ENCODE data around the gene BPIFB2. TPM values are rescaled to one million over a fixed set of nuclear protein-coding genes. Genes with fewer than 3 reads are reported as not detected.

The BPIFB2 gene
- total RNA-seq, 1 experiment from 2014 or later: not detected

DNA sequence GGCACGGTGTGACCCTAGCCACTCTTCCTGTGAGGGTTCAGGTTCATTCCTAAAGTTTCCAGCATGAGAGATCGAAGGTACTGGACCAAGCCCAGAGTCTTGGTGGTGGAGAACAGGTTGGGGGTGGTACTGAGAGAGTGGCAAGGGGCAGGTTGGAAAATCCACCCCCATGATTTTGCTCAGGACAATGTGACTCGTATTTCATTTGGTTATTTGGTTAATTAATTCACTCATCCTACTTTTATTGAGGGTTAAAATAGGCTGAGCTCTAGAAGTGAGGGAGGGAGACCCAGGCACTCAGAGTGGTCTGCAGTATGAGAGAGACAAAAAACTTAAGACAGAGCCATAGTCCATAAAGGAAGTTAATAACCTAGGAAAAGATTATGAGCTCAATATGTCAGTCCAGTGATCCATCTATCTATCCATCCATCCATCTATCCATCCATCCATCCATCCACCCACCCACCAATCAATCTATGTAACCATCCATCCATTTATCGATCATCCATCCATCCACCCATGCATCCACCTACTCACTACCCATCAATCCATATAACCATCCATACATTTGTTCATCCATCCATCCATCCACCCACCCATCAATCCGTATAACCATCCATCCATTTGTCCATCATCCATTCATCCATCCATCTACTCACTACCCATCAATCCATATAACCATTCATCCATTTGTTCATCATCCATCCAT lies 17.3 kb downstream of the BPIFB2 start:
- no peak for DNase-seq (ENCODE audit: low read depth, low spot score)
- in situ Hi-C loops (cut with HindIII; ENCODE audit: low pct_unique_long_range_greater_than_20kb, low sequenced_read_pairs): no loop called here

DNA sequence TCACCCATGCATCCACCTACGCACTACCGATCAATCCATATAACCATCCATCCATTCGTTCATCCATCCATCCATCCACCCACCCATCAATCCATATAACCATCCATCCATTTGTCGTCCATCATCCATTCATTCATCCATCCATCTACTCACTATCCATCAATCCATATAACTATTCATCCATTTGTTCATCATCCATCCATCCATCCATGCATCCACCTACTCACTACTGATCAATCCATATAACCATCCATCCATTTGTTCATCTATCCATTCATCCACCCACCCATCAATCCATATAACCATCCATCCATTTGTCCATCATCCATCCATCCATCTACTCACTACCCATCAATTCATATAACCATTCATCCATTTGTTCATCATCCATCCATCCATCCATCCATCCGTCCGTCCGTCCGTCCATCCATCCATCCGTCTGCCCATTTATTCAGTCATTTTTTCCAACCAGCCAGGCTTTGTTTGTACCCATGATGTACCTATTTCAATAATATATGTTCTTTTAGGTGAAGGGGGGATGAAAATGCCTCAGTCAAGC lies 17.9 kb downstream of the BPIFB2 start:
- in situ Hi-C loops (cut with HindIII; ENCODE audit: low pct_unique_long_range_greater_than_20kb, low sequenced_read_pairs): no loop called here
- DNase-seq (ENCODE audit: low read depth, low spot score): no peak

DNA sequence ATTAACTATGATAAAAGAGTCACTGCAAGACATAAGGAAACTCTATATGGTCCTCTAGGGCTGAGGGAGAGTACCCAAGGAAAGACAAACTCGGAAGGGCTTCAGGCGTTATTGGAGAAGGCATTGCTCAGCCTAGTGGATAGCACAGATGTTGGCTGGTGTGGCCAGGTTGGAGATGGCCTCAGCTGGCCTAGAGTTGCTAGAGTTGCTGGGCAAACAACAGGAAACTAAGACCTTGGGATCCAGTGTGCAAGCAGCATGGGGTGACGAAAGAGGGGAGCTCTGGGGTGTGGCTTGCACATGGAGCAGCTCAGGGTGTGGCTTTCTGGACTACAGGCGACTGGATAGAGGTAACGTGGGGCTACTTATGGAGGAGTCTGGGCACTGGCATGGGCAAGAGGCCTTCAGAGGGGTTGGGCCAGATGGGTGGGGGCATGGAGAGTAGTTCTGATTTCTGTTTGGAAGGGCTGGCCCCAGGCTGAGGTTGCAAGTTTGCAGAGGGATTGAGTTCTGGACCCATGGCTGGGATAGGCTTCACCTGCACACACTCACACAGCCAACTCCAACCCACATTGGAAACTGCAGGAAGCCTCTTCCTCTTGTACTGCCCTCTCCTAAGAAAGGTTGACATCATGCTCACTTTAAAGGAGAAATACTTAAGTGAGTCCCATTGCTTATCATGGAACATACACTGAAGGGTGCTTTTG lies 18.7 kb downstream of the BPIFB2 start:
- DNase-seq (ENCODE audit: low read depth, low spot score): no peak
- in situ Hi-C loops (cut with HindIII; ENCODE audit: low pct_unique_long_range_greater_than_20kb, low sequenced_read_pairs): no loop called here

DNA sequence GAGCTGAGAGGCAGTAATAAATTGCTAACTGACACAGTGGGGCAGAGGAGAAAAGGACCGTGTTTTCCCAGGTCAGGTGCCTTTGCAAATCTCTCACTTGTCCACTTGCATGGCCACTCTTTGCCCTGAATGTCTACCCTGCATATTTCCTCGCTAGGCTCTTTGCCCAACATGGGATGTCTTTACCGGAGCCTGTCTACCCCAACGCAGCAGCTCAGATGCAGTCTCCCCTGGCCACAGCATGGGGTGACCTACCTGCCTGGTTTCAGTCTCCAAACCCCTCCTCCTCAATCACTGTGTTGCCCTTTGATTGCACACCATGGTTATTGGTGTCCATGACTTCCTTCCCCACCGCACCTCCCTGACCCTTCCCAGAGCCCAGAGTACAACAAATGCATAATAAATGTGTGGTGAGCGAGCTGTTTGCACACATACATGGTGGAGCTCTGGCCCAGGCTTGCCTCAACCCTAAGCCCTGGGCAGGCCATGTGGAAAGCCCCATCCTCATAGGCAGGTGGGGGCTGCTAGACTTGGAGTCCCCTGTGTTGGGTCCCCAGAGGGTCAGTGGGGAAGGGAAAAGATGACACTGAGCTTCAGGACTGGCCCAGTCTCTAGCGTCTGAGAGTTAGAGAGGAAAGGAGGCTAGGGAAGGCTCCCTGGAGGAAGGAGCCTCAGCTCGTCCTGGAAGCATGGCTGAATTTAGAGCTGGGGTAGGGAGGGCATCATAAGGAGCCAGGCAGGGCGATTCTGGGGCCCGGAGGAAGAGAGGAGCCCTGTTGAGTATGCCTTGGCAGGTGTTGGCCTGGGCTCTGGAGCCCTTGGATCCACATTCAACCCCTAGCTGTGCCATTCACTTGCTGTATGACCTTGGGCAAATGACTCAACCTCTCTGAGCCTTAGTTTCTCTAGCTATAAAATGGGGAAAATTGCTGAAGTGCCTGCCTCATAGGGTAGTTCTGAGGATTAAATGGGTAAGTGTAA lies 19.6 kb downstream of the BPIFB2 start:
- DNase-seq (ENCODE audit: low read depth, low spot score): no peak
- in situ Hi-C loops (cut with HindIII; ENCODE audit: low pct_unique_long_range_greater_than_20kb, low sequenced_read_pairs): no loop called here

DNA sequence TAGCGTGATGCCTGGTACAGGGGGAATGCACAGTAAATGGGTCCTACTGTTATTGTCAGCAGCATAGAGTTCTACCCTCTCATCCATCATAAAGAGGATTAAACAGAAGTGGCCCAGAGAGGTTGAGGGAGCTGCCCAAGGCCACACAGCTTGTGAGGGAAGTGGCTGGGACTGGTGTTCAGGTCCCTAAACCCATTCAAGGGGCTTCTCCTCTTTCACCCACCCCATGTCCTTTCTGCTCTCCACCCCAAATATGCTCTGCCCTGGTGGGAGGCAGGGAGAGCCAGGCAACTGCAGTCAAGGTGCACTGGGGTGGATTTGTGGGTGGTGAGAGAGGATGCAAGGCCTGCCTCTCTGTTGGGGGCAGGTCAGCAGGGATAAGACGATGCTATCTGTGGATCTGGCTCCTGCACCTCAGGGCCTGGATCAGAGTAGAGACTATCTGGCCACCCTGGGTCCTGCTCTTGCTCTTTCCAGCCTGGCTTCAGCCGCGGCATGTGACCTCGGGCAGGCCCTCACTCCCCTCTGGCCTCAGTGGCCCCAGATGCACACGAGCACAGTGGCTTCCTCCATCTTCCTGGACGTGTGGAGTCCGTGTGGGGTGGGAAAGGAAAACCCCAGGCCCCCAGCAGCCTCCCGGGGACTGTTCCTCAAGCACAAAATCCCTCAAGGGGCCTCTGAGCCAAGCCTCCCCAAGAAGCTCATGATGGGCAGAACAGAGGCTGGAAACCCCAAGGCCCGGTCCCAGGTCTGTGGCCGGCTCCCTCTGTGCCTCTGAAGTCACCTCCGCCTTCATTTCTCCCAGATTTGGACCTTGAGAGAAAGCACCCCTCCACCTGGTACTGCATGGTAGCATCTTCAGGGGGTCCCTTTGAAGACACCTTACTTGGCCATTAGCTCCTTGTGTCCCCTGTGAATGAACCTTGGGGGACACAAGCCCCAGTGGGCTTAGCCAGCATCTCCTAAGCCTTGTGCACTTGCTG lies 20.6 kb downstream of the BPIFB2 start:
- no peak for DNase-seq (ENCODE audit: low read depth, low spot score)
- in situ Hi-C loops (cut with HindIII; ENCODE audit: low pct_unique_long_range_greater_than_20kb, low sequenced_read_pairs): no loop called here

DNA sequence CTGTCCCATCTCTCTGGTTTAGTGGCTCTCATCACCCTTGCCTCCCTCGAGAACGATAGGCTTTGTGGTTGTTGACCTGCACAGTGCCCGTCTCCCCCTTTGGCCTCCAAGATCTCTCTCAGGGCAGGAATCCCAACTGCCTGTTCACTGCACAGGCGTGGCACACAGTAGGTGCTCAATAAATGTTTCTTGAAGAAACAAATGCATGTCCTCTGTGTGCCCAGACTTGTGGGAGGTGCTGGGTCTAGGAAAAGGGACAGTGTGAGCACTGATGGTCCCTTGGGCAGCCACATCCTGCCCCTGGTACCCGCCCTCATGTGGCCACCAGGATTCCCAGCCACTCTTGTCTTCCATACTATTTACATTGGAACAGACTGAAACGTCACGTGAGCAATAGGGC lies 21.4 kb downstream of the BPIFB2 start:
- in situ Hi-C loops (cut with HindIII; ENCODE audit: low pct_unique_long_range_greater_than_20kb, low sequenced_read_pairs): no loop called here
- DNase-seq (ENCODE audit: low read depth, low spot score): no peak

DNA sequence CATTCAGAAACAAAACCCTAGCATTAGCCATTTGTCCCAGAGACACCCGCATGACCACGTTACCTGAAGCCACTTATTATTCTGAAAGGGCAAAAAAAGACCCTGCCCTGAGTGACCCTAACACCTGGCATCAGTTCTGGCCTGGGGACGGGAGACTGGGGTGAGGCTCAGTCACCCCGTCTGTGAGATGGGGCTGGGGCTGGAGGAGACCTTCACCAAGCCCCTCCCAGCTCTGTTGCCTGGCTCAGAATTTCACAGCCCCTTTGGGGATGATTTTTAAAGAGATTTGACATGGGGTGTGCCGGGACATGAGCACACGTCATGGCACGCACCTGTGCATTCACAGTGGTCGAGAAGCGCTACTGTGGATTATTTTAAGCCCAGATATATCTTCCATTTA lies 22.6 kb downstream of the BPIFB2 start:
- in situ Hi-C loops (cut with HindIII; ENCODE audit: low pct_unique_long_range_greater_than_20kb, low sequenced_read_pairs): no loop called here
- no peak for DNase-seq (ENCODE audit: low read depth, low spot score)

DNA sequence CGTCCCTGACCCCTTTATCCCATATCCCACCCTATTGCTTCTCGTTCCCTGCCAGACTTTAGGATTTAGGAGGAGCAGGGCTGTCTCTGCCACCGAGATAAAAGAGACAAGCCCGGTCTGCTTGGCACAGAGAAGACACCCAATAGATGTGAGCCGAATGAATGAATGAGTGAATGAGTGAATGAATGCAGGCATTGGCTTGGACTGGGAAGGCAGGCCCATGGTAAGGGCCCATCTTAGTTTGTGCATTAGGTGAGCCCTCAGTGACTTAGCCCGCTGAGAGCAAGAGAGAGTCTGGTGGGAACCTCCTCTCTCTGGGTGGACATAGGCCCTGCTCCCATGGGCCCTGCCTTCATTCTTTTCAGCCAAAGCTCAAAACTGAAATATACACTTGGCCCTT lies 23.1 kb downstream of the BPIFB2 start:
- no peak for DNase-seq (ENCODE audit: low read depth, low spot score)
- in situ Hi-C loops (cut with HindIII; ENCODE audit: low pct_unique_long_range_greater_than_20kb, low sequenced_read_pairs): no loop called here

DNA sequence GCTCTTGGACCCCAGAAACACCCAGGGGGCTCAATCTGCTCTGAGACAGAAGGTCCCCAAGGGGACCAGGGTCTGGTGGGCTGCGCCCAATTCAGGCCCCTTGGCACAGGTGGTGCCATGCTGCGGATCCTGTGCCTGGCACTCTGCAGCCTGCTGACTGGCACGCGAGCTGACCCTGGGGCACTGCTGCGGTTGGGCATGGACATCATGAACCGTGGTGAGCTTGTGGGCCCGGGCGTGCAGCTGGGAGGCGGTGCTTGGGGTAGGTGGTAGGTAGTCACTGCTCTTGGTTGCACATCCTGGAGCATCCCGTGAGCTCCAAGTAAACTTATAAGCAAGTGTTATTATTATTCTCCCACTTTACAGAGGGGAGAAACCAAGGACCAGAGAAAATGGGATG lies 24.0 kb downstream of the BPIFB2 start, which contains the start of gene BPIFB6:
TSS of gene BPIFB6 (plus strand) at position 118 of the 400 bp plus-strand sequence. CDS start at position 118, 0 bp downstream.
- no peak for DNase-seq (ENCODE audit: low read depth, low spot score)
- in situ Hi-C loops (cut with HindIII; ENCODE audit: low pct_unique_long_range_greater_than_20kb, low sequenced_read_pairs): no loop called here

DNA sequence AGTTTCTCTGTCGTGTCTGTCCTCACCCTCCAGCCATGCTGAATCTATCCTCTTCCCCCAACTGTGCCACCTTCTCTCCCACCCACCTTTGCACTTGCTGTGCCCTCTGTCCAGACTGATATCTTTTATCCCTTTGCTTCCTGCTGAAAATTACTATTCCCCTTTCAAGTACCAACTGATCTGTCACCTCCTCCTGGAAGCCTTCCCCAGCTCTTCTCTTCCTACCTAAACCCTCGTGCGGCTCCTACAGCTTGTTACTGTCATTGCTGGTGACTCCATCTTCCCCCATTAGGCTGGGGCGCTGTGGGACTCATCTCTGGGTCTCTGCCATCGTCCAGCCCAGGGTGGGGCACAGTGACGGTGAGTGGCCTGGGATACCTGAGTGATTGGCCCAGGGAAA lies 25.1 kb downstream of the BPIFB2 start:
- no peak for DNase-seq (ENCODE audit: low read depth, low spot score)
- in situ Hi-C loops (cut with HindIII; ENCODE audit: low pct_unique_long_range_greater_than_20kb, low sequenced_read_pairs): no loop called here

DNA sequence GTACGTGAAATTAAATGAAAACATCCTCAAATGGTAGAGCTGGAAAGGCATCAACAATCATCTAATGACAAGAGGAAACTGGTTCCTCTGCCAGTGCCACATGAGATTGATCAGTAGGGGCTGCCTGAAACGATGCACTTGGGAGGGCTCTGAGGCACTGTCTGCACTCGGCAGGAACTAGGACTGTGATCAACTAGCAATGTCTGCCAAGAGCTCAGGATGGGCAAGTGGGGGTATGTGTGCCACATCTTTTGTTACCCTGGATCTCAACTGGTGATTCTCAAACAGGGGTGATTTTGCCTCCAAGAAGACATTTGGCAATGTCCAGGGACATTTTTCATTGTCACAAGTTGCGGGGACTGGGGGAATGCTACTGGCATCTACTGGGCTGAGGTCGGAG lies 25.9 kb downstream of the BPIFB2 start:
- in situ Hi-C loops (cut with HindIII; ENCODE audit: low pct_unique_long_range_greater_than_20kb, low sequenced_read_pairs): no loop called here
- DNase-seq (ENCODE audit: low read depth, low spot score): no peak

DNA sequence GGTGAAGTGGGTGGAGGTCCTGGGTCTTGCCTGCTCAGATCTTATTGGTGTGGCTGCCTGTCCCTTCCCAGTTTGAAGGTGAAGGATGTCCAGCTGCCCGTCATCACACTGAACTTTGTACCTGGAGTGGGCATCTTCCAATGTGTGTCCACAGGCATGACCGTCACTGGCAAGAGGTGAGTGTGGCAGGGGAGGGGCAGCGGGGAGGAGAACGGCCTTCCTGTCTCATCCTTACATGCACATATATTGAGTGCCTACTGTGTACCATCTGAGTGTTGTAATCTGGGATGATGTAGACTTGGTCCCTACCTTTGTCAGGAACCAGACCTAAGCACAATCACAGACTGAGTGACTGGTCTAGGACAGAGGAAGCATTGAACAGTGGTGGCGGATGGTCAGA lies 26.6 kb downstream of the BPIFB2 start:
- in situ Hi-C loops (cut with HindIII; ENCODE audit: low pct_unique_long_range_greater_than_20kb, low sequenced_read_pairs): no loop called here
- no peak for DNase-seq (ENCODE audit: low read depth, low spot score)

DNA sequence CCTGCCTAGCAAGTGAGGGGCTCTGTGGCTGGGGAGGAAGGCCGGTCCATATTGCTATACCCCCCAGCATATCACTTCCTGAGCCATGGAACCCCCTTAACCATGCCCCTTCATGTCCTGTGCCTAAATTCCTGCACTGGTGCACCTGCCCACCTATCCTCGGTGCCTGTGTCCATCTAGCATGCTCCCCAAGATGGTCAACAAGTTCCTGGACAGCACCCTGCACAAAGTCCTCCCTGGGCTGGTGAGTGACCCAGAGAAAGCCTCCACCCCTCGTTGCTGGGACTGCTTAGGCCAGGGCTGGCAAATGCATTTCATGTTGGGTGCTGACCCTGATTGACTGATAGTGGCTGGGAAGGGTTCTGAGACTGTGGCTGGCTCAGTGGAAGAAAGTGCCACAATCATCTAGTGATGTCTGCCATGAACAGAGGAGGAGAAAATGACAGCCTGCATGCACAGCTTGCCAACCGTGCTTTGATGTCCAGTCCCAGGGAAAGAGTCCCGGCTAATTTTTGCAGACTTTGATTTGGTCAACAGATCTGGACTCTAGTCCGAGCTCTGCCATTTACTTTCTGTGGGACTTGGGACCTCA lies 27.5 kb downstream of the BPIFB2 start:
- in situ Hi-C loops (cut with HindIII; ENCODE audit: low pct_unique_long_range_greater_than_20kb, low sequenced_read_pairs): no loop called here

DNA sequence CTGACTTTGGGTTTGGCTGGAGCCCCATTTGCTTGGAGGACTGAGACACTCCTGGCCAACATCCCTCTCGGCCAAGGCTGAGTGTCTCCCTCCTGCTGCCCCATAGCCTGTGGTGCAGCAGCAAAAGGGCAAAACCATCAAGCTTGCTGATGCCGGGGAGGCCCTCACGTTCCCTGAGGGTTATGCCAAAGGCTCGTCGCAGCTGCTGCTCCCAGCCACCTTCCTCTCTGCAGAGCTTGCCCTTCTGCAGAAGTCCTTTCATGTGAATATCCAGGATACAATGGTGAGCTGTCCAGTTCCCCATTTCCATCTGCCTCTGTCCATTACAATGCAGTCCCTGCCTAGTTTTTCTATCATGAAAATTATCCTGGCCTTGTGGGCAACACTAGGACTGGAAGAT lies 30.0 kb downstream of the BPIFB2 start:
- DNase-seq (ENCODE audit: low read depth, low spot score): no peak
- in situ Hi-C loops (cut with HindIII; ENCODE audit: low pct_unique_long_range_greater_than_20kb, low sequenced_read_pairs): no loop called here

More for the DNA sequence above, 27.5 kb downstream of the BPIFB2 start:
- DNase-seq (ENCODE audit: low read depth, low spot score): no peak

DNA sequence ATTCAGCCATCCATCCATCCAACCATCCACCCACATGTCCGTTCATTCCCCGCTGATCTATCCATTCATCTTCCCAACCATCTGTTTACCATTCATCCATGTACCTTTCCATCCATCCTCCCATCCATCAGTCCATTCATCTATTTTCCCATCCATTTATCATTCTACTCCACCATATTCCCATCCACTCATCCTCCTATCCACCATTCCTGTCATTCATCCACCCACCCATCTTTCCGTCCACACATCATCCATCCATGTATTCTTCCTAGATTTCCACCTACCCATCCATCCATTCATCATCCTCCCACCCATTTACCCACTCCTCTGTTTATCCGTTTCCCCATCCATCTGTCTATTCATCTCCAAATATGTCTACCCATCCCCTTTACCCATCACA lies 30.7 kb downstream of the BPIFB2 start:
- DNase-seq (ENCODE audit: low read depth, low spot score): no peak
- in situ Hi-C loops (cut with HindIII; ENCODE audit: low pct_unique_long_range_greater_than_20kb, low sequenced_read_pairs): no loop called here

DNA sequence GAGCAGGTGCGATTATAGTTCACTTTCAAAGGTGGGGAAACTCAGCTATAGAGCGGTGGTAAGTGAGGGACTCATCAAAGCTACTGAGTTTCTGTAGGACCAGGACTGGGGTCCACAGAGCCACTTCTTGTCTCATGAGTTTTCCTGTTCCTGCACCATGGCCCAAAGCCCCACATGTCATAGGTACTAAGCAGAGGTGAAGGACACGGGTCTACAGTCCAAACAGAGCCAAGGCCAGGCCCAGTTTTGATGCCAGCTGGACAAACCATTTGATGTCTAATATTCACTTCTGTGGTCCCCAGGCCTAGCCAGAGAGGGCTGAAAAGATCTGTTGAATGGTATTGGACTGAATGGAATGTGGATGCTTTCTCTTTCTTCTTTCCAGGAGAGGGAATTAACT lies 34.9 kb downstream of the BPIFB2 start:
- no peak for DNase-seq (ENCODE audit: low read depth, low spot score)
- in situ Hi-C loops (cut with HindIII; ENCODE audit: low pct_unique_long_range_greater_than_20kb, low sequenced_read_pairs): no loop called here
